Kidney epithelial cell (primary cell): Measurements from ENCODE around the gene ADGRV1. TPM values are rescaled to one million over a fixed set of nuclear protein-coding genes. Genes with fewer than 3 reads are reported as not detected.
A peak's percentile ranks its signal among the peaks of the same experiment; 100 is the strongest.
"Not testable (repeated sequence)": the region's sequence is repeated elsewhere in the genome, so short reads cannot be mapped to it uniquely, and the experiment has no call there.

Experiments
- DNase-seq: peaks from one replicate; pipeline ENCODE4 v3.0.0-alpha.2; 2010; ENCODE audit warnings: low read depth
- H3K27me3 ChIP-seq: 2 replicates; pipeline ENCODE4 v1.6.0; 2011; ENCODE audit warnings: low read length; ENCODE audit not compliant: control insufficient read depth, insufficient read depth
- H3K36me3 ChIP-seq: 2 replicates; pipeline ENCODE4 v1.5.1; 2011; ENCODE audit warnings: low read length; ENCODE audit not compliant: control insufficient read depth, insufficient read depth
- H3K4me3 ChIP-seq: 2 replicates; pipeline ENCODE4 v1.5.1; 2011; ENCODE audit warnings: low read depth, mild to moderate bottlenecking, control low read depth, low read length
- total RNA-seq: library from RNA; depleted of rRNA; stranded (reverse); fragments of >200 nt; gene quantifications from 2 replicates; pipeline ENCODE4 v1.2.3, GENCODE V29; 2015
- TF ChIP-seq, protein P1 (sequence below): IDR thresholded peaks from 2 replicates; pipeline ENCODE4 v1.5.1; 2011; ENCODE audit warnings: mild to moderate bottlenecking, moderate library complexity, low read length, control low read depth, inconsistent platforms; ENCODE audit not compliant: insufficient read depth, poor library complexity, severe bottlenecking

ADGRV1 gene
- total RNA-seq, 1 donor from 2014 or later = 3.5 TPM

DNA sequence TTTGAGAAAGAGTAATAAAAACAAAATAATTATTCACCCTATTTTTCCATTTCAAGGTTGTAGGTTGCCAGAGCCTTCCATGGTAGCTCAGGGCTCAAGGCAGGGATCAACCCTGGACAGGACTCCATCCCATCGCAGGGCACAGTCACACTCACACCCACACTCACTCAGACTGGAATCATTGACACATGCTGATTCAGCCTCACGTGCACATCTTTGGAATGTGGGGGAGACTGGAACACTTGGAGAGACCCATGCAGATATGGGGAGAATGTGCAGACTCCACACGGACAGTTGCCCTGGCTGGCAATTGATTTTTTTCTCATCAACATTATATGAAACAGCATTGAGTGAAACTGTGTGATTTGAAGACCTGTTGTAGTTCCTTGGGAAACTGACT is 234.1 kb downstream of the ADGRV1 start:
- TF ChIP-seq, protein P1, sequence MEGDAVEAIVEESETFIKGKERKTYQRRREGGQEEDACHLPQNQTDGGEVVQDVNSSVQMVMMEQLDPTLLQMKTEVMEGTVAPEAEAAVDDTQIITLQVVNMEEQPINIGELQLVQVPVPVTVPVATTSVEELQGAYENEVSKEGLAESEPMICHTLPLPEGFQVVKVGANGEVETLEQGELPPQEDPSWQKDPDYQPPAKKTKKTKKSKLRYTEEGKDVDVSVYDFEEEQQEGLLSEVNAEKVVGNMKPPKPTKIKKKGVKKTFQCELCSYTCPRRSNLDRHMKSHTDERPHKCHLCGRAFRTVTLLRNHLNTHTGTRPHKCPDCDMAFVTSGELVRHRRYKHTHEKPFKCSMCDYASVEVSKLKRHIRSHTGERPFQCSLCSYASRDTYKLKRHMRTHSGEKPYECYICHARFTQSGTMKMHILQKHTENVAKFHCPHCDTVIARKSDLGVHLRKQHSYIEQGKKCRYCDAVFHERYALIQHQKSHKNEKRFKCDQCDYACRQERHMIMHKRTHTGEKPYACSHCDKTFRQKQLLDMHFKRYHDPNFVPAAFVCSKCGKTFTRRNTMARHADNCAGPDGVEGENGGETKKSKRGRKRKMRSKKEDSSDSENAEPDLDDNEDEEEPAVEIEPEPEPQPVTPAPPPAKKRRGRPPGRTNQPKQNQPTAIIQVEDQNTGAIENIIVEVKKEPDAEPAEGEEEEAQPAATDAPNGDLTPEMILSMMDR = no peak
- Histone ChIP-seq H3K36me3 (no peaks in the 10 kb centered on the region), H3K4me3 (no peak overlapping the region), H3K27me3 (no peaks in the 10 kb centered on the region)
- DNase-seq = no peak

DNA sequence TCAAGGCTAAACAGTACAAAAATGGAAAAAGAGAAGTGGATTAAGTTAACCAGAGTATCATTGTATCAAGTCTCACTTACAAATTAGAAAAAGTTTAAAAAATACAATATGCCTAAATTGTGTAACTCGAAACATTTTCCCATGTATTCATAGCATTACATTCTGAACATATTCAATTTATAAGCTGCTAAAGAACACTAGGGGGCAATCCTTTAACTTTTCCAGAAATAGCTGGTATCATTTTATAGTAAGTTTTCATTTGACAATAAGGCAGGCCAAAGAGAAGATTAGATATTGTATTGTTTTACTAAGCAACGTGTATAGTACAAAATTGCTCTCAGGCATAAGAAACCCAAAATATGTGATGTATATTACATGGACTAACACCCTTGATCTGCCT is 234.6 kb downstream of the ADGRV1 start:
- no peak overlapping the region for H3K4me3 ChIP-seq
- no peaks in the 10 kb centered on the region for H3K27me3 ChIP-seq
- no peak for DNase-seq
- TF ChIP-seq, protein P1 = no peak
- no peaks in the 10 kb centered on the region for H3K36me3 ChIP-seq

DNA sequence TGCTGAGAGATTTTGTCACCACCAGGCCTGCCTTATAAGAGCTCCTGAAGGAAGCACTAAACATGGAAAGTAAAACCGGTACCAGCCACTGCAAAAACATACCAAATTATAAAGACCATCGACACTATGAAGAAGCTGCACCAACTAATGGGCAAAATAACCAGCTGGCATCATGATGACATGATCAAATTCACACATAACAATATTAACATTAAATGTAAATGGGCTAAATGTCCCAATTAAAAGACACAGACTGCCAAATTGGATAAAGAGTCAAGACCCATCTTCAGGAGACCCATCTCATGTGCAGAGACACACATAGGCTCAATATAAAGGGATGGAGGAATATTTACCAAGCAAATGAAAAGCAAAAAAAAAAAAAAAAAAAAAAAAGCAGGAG is 238.3 kb downstream of the ADGRV1 start:
- H3K4me3 ChIP-seq, H3K36me3 ChIP-seq, H3K27me3 ChIP-seq, DNase-seq: not testable (repeated sequence)

DNA sequence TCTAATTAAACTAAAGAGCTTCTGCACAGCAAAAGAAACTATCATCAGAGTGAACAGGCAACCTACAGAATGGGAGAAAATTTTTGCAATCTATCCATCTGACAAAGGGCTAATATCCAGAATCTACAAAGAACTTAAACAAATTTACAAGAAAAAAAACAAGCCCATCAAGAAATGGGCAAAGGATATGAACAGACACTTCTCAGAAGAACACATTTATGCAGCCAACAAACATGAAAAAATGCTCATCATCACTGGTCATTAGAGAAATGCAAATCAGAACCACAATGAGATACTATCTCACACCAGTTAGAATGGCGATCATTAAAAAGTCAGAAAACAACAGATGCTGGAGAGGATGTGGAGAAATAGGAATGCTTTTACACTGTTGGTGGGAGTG is 241.5 kb downstream of the ADGRV1 start:
- H3K27me3 ChIP-seq, DNase-seq, H3K36me3 ChIP-seq, H3K4me3 ChIP-seq: not testable (repeated sequence)

DNA sequence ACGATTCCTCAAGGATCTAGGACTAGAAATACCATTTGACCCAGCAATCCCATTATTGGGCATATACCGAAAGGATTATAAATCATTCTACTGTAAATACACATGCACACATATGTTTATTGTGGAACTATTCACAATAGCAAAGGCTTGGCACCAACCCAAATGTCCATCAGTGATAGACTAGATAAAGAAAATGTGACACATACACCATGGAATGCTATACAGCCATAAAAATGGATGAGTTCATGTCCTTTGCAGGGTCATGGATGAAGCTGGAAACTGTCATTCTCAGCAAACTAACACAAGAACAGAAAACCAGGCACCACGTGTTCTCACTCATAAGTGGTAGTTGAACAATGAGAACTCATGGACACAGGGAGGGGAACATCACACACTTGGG is 241.9 kb downstream of the ADGRV1 start:
- H3K27me3 ChIP-seq, DNase-seq, H3K4me3 ChIP-seq, H3K36me3 ChIP-seq: not testable (repeated sequence)

DNA sequence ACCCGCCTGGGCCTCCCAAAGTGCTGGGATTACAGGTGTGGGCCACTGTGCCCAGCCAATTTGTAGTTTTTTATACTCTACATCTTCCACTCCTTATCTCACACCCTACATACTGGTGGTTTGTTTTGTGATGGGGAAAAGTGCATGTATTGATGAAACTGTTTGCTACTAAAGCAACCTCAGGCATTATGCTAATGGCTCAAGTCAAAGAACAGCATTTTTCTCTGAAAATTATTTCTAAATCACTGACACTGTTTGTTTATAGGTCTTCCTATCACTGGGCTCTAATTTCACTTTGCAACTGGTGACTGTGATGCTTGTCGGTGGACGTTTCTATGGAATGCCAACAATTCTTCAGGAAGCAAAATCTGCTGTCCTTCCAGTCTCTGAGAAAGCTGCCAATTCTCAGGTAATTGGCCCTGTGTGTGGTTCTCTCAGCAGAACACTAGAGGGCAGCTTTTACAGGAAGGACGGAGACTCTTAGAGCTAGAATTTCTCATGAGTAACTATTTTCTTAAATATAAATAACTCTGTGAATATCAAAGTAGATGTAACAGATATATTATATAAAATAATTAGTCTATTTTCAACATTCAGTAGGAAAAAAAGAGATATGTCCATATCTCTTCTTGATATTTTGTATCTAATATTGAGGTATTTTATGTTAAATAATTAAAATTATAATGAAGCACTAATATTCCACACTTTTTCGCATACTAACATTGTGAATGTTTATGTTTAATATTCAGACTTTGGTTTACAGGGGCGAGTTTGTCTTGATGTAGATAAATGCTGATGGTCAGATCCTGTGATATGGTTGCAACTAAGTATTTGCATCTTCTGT is 244.1 kb downstream of the ADGRV1 start:
- Histone ChIP-seq H3K36me3 (no peaks in the 10 kb centered on the region), H3K27me3 (no peaks in the 10 kb centered on the region), H3K4me3 (no peak overlapping the region)
- TF ChIP-seq, protein P1 = peak; percentile 83
- DNase-seq = no peak

DNA sequence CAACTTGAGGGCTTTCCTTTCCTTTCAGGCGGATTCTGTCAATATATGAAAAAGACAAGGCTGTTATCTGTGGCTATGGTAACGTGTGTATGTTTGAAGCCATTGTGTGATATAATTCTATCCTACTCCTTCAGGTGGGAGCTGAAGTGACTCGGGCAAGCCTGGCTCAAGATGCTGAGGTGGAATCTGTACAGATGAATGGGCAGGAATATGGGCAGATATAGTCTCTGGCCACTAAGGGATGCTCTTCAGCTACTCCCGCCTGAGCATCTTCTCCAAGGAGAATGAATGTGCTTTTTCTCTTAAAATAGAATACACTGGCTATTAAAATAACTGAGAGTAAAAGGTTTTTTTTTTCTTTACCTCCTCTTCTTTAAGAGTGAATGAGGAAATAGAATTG is 244.8 kb downstream of the ADGRV1 start:
- Histone ChIP-seq H3K36me3 (no peaks in the 10 kb centered on the region), H3K4me3 (no peak overlapping the region)
- TF ChIP-seq, protein P1 = no peak

More for the DNA sequence above, 244.8 kb downstream of the ADGRV1 start:
- H3K27me3 ChIP-seq = no peaks in the 10 kb centered on the region
- DNase-seq = no peak
